Measurements from ENCODE around the gene MTA1. TPM values are rescaled to one million over a fixed set of nuclear protein-coding genes. Genes with fewer than 3 reads are reported as not detected.

Gene MTA1
- total and polyA plus RNA-seq, 2 of the 8 experiments (the other 6 are each of a cell fraction or from before 2014, with no cell fraction given) = 73.9 to 221 TPM

DNA sequence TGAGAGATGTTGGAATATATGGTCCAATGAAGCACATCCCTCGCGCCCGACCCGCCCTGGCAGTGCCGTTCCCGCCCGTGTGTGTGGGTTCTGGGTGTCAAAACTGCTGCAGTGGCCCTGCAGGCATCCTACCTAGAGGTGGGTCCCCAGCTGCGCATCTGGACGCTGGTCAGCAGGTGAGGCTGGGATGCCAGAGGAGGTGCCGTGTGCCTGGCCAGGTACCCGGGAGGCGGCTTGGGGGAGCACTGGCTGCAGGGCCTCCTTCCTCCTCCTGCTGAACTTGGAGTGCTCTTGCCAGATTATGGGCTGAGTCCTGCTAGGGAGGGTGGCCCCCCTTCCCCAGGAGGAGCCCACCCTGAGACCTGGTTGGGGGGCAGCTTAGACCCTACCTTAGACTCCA, 5.2 kb downstream of the MTA1 start:
- H4K20me1 ChIP-seq (replicated peaks in 1 of 2; ENCODE audit: control insufficient read depth in 1 of 2, insufficient read depth in 2 of 2, low read length in 2 of 2) = peaks cover 46 to 51% of the 10 kb centered on the region in 2 experiments
- no peak overlapping the region for H3K4me2 ChIP-seq (ENCODE audit: insufficient read depth in 1 of 2, low read depth in 2 of 2, low read length in 2 of 2)
- no peak overlapping the region for H3K4me3 ChIP-seq (ENCODE audit: extremely low read depth in 1 of 4, insufficient read depth in 2 of 4, low read depth in 3 of 4, low read length in 4 of 4)
- H4K91ac ChIP-seq (replicated peaks; ENCODE audit: insufficient read length, low read length) = no peak overlapping the region
- H3K79me2 ChIP-seq (ENCODE audit: control insufficient read depth in 1 of 2, insufficient read depth in 2 of 2, low read length in 2 of 2) = peaks cover 31 to 89% of the 10 kb centered on the region in 2 experiments; a peak in 3 of 4 replicates
- POLR2A ChIA-PET (ENCODE audit: partially characterized antibody) = interaction anchor here (1.7 to 5.2 kb wide), 2 partner anchors 10 to 13 kb away, joined by 4 to 43 read pairs; no protein-coding TSS in a partner anchor
- no peak overlapping the region for H2BK15ac ChIP-seq (ENCODE audit: low read length)
- H3K4ac ChIP-seq (replicated peaks; ENCODE audit: insufficient read length, low read depth, low read length) = no peak overlapping the region
- no peak overlapping the region for H3K23ac ChIP-seq (ENCODE audit: insufficient read length)
- H4K5ac ChIP-seq (ENCODE audit: insufficient read length, low read depth, low read length) = no peak overlapping the region
- no peak overlapping the region for H2BK20ac ChIP-seq (ENCODE audit: low read length)
- H3K9ac ChIP-seq (replicated peaks in 1 of 4; ENCODE audit: extremely low read depth in 1 of 4, low read depth in 3 of 4, low read length in 3 of 4) = no peak overlapping the region
- no peak for FAIRE-seq
- H3K79me1 ChIP-seq (ENCODE audit: low read depth, low read length) = peaks cover 28% of the 10 kb centered on the region
- no peak for TF ChIP-seq PHF8 (conservative IDR thresholded peaks at IDR 0.05; ENCODE audit: low read depth, low read length)
- TF ChIP-seq ASH2L (IDR thresholded peaks at IDR 0.05; ENCODE audit: low read length) = no peak
- TF ChIP-seq YY1 (IDR thresholded peaks at IDR 0.05; ENCODE audit: low read depth, low read length) = no peak
- TF ChIP-seq CEBPB (IDR thresholded peaks at IDR 0.05; ENCODE audit: low read depth, low read length) = no peak
- no peak for TF ChIP-seq TCF12 (IDR thresholded peaks at IDR 0.05; ENCODE audit: low read depth, low read length)
- TF ChIP-seq, protein P1, sequence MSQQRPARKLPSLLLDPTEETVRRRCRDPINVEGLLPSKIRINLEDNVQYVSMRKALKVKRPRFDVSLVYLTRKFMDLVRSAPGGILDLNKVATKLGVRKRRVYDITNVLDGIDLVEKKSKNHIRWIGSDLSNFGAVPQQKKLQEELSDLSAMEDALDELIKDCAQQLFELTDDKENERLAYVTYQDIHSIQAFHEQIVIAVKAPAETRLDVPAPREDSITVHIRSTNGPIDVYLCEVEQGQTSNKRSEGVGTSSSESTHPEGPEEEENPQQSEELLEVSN (IDR thresholded peaks at IDR 0.05) = no peak
- TF ChIP-seq TAF1 (IDR thresholded peaks at IDR 0.05; ENCODE audit: low read depth, low read length) = no peak
- no peak for TF ChIP-seq BCL11A (IDR thresholded peaks at IDR 0.05; ENCODE audit: low read depth in 2 of 2, low read length in 2 of 2)
- TF ChIP-seq CREB1 (IDR thresholded peaks at IDR 0.05) = no peak
- no peak for TF ChIP-seq CHD1 (IDR thresholded peaks at IDR 0.05; ENCODE audit: low read depth, low read length)
- peaks cover 0 to 8% (median 2%) of the 10 kb centered on the region in 4 experiments; a peak in 3 of 8 replicates for H3K36me3 ChIP-seq (ENCODE audit: control insufficient read depth in 2 of 4, insufficient read depth in 4 of 4, low read length in 3 of 4)
- H4K8ac ChIP-seq (ENCODE audit: extremely low read depth, insufficient read depth, low read length) = no peak overlapping the region
- DNase-seq (ENCODE audit: low read depth in 1 of 2, low spot score in 2 of 2) = no peak
- H2AFZ ChIP-seq (ENCODE audit: low read length) = no peak overlapping the region
- no peak overlapping the region for H2BK120ac ChIP-seq (replicated peaks; ENCODE audit: low read depth, low read length)
- no peak overlapping the region for H3K14ac ChIP-seq (ENCODE audit: insufficient read length)
- no peak overlapping the region for H2BK12ac ChIP-seq (ENCODE audit: low read depth, low read length)
- H2BK5ac ChIP-seq (ENCODE audit: low read depth, low read length) = no peak overlapping the region
- H3K27ac ChIP-seq (ENCODE audit: low read depth, low read length) = no peak overlapping the region
- H3K18ac ChIP-seq (ENCODE audit: extremely low read depth, low read length) = no peak overlapping the region
- H3K56ac ChIP-seq (replicated peaks; ENCODE audit: insufficient read length, low read depth, low read length) = no peak overlapping the region
- H2AK5ac ChIP-seq (ENCODE audit: low read depth, low read length) = no peak overlapping the region
- WGBS, 2 experiments (ENCODE audit: extremely low coverage in 1 of 2, insufficient coverage in 1 of 2, insufficient read length in 1 of 2, insufficient replicate concordance in 2 of 2, low coverage in 1 of 2, low lambda C conversion rate in 2 of 2, missing lambda C conversion rate in 1 of 2) = 91% methylated on average over 10 of the region's 12 CpGs; no CpG with 5 or more reads in 1 of the 2 experiments
- H3K23me2 ChIP-seq (ENCODE audit: low read depth, low read length) = peaks cover 4% of the 10 kb centered on the region
- no peaks in the 10 kb centered on the region for H3K27me3 ChIP-seq (replicated peaks in 1 of 4; ENCODE audit: control insufficient read depth in 3 of 4, extremely low read depth in 1 of 4, insufficient read depth in 3 of 4, low read length in 3 of 4)
- H3K9me3 ChIP-seq (ENCODE audit: insufficient read depth in 2 of 2, low read depth in 1 of 2, low read length in 1 of 2) = no peaks in the 10 kb centered on the region
- peaks cover 0 to 18% (median 14%) of the 10 kb centered on the region in 4 experiments; a peak in 5 of 7 replicates for H3K4me1 ChIP-seq (replicated peaks in 1 of 4; ENCODE audit: control insufficient read depth in 3 of 4, insufficient read depth in 4 of 4, low read length in 3 of 4)
- CTCF ChIA-PET (ENCODE audit: partially characterized antibody) = interaction anchor here (0.6 to 2.1 kb wide), 3 partner anchors 25 to 449 kb away, joined by 3 to 6 read pairs (median 3); no protein-coding TSS in a partner anchor

Measured in H1 (cell line).